Activated gamma-delta T cell (primary cell): ENCODE data around the gene SPRED2.
A peak's percentile ranks its signal among the peaks of the same experiment; 100 is the strongest.

ENCODE experiments used
- DNase-seq: peaks from one replicate; lab custom pipeline; 2025; lab: John Stamatoyannopoulos, UW
- total RNA-seq, 2 donors: gene quantifications; one replicate each; lab custom pipeline; 2026; lab: John Stamatoyannopoulos, UW

Gene SPRED2, protein sequence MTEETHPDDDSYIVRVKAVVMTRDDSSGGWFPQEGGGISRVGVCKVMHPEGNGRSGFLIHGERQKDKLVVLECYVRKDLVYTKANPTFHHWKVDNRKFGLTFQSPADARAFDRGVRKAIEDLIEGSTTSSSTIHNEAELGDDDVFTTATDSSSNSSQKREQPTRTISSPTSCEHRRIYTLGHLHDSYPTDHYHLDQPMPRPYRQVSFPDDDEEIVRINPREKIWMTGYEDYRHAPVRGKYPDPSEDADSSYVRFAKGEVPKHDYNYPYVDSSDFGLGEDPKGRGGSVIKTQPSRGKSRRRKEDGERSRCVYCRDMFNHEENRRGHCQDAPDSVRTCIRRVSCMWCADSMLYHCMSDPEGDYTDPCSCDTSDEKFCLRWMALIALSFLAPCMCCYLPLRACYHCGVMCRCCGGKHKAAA
- 2.3 to 8.1 reads per million in 2 donors for total RNA-seq

DNA sequence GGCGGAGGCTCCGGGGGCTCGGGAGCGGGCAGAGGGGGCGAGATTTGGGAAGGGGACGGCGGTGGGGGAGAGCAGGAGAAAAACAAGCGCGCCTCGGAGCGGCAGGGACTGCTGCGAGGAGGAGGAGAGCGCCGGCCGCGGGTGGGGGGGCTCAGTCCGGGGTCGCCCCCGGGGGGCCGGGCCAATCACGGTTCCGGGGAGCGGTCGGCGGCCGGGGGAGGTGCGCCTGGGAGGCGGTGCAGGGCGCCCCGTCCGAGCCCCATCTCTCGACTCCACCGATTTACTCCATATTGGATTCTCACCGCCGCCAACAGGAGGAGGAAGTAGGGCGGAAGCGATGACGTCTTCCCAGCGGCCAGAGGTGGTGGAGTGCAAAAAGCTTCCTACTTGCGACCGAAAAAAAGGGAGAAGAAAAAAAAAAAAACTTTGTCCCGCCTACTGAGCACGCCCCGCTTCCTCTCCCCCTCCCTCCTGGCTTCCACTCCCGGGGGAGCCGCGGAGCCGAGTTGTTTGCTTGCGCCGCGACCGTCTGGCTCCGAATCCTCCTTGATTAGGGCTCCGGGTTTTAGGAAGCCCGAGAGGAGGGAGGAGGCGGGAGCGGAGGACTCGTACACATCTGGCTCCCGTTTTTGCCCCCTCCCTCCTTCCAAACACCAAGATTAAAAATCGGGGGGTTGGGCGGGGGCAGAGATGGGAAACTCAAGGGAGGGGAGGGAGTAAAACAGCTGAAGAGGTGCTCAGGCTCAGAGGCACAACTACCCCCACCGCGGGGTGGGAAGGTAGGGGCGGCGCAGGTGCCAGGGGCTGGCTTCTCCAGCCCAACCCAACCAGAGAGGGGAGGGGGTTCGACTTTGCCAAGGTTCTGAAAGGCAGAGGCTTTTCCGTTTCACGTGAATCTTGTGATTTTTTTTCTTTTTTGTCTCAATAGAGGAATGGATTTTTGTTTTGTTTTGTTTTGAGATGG, at the start of gene SPRED2:
Gene SPRED2 (minus strand): TSS at position 373 of the 964 bp plus-strand sequence. CDS start 612 bp downstream, outside the sequence.
- DNase-seq, result peak; percentile 55

DNA sequence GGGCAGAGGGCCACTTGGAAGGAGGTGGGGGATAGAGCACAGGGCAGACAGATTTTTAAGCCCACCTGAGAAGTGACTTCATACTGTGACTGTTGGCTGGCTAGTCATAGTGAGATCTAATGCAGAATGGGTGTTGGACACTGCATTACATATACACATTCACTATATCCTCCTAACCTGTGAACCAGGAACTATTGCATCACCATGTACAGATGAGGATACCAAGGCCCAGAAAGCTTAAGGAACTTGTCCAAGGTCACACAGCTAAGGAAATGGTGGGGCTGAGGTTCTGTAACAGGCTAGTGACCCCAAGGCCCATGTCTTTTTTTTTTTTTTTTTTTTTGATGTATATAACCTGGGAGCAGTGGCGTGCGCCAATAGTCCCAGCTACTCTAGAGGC, 49.6 kb upstream of the SPRED2 start:
- no peak for DNase-seq

DNA sequence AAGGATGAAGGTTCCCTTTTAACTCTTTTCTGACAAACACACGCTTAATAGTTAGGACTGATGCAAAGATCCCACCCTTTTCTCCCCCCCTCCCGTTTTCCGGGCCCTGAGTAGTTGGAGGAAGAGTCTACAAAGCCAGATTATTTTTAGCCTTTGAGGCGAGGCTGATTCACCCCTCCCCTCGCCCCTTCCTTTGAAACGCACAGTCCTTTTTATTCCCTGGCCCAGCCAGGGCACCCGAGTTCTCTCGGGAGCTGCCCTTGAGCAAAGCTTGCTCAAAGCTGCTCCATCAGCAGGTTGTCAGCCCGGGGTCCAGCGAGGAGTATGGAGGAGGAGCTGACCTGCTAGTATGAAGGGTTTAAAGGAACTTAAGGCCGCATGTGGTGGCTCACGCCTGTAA, 47.1 kb upstream of the SPRED2 start:
- DNase-seq, result no peak

DNA sequence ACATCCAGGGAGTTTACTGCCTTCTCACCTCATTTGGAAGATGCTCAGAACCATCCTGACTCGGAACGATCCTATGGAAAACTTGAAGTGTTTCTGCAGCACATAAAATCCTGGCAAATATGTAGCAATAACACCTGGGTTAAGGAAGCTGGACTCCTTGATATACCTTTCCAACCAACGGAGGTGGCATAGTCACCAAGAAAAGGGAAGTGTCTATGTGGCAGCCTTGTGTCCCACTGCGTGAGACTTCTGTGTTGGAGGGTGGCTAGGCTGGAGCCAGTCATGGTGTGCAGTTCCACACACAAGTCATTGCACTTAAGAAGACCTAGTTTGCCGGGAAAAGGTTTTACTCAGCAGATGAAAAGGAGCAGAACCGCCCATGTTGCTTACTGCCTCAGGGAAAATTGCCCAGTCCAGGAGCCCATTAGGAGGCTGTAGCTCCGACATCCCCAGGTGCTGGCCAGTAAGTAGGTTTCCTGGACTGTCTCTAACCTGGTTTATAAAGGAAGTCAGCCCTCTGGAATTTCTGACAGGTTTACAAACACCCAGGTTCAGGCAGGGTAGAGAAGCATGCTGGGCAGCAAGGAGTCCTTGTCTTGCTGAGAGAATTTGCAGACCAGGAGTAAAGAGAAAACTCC, 46.2 kb upstream of the SPRED2 start:
- DNase-seq, result no peak

DNA sequence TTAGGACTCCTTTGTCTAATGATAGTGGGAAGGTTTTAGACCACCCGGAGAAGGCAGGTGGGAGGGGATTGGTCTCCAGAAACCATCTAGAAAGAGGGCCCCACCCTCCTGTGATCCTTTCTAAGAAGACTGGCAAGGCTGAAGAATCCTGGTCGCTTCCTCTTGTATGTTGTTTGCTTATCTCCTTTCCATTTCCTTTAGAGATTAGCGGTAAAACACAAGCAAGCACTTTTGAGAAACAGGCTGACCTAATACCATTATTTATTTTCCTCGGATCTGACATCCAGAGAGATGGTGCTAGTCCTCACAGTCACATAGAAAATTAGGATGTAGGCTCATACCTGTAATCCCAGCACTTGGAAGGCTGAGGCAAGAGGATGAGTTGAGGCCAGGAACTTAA, 45.2 kb upstream of the SPRED2 start:
- DNase-seq, result no peak

DNA sequence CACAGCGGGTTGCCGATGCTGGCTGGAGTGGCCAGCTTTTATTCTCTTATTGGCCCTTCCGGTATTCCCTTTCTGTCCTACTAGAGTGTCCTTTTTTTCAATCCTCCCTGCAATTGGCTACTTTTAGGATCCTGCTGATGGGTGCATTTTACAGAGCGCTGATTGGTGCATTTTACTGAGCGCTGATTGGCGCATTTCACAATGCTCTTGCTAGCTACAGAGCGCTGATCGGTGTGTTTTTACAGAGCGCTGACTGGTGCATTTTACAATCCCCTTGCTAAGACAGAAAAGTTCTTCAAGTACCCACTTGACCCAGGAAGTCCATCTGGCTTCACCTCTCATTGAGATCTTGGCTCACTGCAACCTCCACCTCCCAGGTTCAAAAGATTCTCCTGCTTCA, 44.4 kb upstream of the SPRED2 start:
- no peak for DNase-seq

DNA sequence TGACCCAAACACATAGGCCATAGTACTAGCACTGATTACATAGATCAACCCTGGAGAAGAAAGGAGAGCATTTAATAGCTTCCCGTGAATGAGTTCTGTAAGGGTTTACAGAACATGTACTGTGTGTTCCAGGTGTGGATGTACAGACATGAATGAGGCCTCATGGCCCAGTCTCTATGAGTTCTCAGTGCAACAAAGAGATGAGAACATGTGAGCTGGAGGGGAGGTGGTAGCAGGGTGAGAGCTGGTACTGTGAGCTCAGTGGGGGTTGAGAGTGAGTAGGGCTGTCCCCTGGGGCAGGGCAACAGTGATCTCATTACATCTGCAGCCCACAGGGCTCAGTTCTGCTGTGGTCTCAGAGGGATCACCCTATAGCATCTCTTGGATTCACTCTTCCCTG, 42.6 kb upstream of the SPRED2 start:
- DNase-seq, result no peak

DNA sequence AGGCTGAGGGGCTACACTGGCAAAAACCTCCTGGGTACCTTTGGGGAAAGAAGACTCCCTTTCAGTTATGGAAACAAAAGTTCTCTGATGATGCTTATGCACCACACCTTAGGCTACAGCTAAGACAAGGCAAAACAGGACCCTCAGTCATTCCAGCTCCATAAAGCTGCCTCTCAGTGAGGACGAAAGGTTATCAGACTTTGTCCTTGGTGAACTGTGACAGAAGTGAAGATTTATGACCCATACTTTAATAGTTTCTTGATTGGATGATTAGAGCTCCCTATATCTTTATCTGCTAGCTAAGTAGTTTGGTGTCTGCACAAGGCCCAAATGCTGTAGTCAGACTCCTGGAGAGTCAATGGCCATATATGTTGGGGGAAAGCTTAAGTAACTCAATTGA, 40.6 kb upstream of the SPRED2 start:
- DNase-seq, result no peak

DNA sequence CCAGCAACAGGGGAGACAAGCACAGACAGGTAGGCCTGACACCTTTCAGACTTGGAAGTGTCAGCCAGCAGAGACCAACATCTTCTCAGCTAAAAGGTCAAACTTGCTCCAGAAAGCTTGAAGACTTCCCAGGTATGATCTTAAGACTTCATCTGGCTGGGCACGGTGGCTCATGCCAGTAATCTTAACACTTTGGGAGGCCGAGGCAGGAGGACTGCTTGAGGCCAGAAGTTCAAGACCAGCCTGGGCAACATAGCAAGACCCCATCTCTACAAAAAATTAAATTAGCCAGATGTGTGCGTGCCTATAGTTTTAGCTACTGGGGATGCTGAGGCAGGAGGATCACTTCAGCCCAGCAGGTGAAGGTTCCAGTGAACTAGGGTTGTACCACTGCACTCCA, 39.0 kb upstream of the SPRED2 start:
- DNase-seq, result no peak

DNA sequence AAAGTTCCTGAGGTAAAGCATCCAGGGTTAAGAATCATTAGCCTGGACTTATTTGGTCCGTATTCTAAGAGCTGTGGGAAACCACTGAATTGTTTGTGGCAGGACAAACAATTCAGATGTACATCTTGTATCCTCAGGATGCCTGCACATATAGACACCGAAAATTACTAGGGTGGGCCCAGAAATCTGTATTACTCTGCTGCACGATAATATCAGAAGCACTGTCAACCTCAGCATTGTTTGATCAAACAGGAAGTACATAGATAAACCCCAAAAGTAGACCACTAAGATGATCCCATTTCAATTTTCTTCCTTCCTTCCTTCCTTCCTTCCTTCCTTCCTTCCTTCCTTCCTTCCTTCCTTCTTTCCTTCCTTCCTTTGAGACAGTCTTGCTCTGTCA, 34.2 kb upstream of the SPRED2 start:
- DNase-seq, result no peak

DNA sequence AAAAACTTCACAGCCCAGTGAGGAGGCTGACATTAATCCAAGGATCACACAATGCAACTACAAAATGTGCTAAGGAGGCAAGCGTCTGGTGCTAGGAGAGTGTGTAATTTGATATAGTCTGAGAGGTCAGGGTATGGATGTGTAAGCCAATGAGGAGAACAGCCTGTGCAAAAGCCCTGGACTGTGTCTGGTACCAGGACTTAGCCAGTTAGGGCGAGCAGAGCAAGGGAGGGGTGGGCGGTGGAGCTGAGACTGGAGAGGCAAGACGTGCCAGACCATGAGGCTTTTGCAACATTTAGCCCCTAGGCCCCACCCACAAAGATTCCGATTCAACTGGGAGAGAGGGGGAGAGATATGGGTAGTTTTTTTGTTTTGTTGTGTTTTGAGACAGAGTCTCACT, 33.5 kb upstream of the SPRED2 start:
- no peak for DNase-seq

DNA sequence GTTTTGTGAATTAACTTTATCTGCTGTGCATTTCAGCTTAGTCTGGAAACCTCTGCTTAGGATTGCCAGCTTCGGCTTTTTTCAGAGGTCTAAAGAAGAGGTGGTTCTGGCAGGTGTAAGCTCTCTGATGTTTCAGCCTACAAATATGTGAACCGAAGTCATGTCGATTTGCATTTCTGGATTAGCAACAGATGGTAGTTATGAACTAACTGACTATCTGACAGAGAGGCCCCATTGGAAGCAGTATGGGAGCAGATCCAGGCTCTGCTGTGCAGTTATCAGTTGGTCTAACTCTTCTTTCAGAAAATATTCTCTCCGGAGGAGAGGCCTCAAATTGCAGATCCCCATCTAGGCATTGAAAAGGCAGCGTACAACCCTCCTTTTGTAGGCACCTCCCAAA, 32.7 kb upstream of the SPRED2 start:
- DNase-seq, result no peak

DNA sequence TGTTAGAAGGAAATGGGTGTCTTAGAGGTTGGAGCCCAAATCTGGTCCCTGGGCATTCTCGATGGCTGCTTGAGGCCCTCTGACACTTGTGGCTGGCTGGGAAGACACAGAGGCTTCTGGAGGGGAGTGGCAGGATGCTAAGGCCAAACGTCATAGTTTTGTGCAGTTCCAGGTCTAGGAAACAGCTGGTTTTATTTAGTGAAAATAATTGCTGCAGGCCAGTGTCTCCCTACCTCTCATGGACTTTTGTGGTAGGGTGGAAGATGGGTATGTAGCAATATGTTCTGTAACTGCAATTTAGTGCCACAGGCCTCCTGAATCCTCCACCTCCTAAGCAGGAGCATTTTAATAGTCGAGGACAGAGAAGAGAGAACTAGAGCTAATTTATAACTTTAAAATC, 32.2 kb upstream of the SPRED2 start:
- no peak for DNase-seq

DNA sequence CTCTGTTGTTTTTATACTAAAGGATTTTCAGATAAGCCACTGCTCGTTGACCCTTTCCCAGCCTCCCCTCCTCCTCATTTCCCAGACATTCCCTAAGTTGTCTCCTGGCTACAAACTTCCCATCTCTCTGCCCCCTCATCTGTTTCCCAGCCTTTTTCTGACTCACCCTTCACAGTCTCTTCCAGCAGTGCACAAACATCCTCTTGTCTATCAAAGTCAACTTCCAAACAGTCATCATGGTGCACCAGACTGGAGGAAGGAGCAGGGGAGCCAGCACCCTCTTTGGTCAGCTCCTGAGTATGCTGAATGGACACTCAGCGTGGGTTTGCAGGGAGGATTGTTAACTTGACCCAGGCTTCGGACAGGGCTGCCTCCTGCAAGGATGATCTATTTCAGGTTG, 26.6 kb upstream of the SPRED2 start:
- DNase-seq, result no peak

DNA sequence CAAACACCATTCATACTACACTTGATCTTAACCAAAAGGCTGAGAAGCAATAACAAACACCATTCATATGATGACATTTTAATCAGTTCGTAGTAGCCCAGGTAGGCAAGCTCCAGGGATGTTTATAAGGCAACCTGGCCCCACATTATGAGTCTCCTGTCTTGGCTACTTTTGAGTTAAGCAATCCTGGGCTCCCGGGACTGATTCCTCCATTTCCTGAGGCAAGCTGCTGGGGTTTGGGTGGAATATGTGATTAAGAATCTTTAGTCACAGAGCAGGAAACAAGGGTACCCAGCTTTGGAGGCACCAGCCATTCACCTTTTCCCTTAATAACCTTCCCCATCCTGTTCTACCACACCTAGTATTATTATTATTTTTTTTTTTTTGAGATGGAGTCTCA, 24.5 kb upstream of the SPRED2 start:
- no peak for DNase-seq

DNA sequence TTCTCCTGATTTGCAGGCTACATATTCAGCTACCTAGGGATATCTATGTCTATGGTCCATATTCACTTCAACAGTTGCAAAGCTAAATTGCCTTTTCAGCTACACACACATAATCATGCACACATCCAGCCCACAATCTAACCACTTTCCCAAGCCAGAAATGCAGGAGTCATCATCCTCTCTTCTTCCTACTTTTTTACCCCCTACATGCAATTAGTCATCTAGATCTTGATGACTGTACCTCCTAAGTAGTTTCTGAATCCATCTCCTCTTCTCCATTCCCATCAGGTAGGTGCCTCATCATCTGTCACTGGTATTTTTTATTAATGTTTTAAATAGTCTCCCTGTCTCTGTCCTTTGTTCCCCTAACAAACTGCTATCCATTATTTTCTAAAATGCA, 23.7 kb upstream of the SPRED2 start:
- no peak for DNase-seq

DNA sequence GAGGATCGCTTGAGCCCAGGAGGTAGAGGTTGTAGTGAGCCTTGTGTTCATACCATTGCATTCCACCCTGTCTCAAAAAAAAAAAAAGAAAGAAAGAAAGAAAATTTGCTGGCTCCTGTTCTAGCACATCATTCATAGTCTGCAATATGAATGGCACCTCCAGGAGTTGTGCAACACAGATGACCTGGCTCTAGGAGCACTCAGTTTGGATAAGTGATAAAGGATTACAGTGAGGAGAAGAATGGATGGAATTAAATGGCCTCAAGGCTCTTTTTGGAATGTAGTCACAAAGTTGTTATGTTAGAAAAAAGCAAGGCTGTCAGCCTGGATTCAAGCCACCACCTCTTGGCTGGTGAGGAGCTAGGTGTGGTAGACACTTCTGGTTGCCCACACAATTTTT, 21.5 kb upstream of the SPRED2 start:
- no peak for DNase-seq

DNA sequence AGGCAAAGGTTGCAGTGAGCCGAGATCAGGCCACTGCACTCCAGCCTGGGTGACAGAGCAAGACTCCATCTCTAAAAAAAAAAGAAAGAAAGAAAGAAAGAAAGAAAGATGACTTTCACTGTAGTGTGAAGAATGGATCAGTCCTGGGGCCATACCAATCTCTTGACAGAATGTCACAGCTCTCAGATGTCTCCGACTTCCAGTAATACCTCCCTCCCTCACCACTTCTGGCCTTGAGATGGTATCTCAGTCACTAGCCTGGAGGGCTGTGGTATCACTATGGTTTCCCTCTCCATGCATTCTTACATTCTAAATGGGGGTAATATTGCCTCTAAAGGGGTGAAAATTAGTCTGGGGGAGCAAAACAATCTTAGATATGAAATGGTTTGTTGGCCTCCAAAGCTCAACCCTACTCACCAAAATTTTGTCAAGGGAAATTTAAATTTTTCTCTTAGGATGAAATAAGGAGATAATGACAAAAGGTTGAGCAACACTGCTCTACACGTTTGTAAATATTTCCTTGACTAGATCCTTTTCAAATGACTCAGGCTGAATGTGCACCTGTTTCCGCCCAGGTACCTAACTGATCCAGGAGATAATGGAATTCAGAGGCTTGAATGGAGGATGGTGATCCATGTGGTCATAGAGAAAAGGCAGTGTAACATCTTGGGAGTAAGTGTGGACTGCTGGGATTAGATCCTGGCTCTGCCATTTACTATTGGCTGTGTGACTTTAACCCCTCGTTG, 19.9 kb upstream of the SPRED2 start:
- DNase-seq, result no peak

DNA sequence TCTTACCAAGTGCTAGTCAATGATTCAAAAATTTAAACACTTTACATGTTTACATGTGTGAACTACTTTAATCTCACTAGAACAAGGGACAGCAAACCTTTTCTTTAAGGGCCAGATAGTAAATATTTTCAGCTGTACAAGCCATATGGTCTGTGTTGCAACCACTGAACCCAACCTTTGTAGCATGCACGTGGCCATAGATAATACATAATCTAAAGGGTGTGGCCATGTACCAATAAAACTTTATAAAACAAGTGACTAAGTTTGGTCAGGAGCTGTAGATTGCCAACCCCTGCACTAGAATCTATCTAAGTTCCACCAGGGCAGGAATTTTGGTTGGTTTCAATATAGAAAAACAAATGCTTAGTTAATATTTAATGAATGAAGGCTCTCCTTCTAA, 18.4 kb upstream of the SPRED2 start:
- DNase-seq, result no peak

DNA sequence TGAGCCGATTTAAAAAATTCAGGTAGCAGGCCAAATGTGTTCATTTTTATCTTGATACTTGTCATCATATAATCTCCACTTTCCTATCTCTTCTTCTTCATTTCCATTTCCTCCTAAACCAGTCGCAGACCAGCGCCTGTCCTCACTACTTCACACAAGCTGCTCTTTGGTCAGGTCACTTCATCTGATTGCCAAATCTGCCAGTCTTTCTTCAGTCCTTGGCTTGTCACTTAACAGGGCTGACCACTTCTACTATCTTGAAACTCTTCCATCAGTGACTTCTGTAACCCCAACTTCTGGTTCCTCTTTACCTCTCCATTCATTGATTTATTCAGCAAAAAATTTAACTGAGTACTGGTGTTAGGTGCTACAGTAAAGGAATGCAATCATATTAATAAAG, 18.0 kb upstream of the SPRED2 start:
- DNase-seq, result no peak

DNA sequence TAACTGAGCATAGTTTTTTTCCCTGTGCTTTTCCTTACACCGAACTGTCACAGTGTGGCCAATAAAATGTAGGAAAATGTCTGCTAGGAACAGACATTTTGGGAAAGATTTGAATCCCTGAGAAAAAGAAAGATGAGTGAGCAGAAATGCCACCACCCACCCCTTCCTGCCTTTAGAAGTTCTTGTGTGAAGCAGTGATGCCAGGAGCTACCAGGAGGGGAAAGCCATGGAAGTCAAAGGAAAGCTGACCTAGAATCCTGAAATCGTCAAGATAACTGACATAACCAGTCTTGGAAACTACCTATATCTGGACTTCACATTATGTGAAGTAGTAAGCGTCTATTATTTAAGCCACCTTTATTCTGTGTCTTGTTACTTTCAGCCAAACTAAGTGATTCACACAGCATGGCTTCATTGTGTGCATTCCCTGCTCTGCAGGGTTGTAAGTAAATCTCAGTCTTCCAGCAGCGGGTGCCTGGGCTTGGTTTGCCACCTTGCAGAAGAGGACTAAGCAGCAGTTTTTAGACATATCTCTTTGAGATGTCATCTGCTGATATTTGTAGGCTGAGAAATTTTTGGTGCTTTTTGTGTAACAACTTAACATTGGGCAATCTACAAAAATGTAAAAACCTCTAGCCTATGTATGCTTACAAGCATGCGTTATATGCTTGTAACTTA, 11.2 kb upstream of the SPRED2 start:
- DNase-seq, result no peak
